GM19467 (cell line): Measurements from ENCODE around the gene ROMO1.

ENCODE experiments used
- ATAC-seq: cut with Tn5 transposase; IDR thresholded peaks from one replicate; pipeline ENCODE4 v1.9.1; 2021; ENCODE audit warnings: mild to moderate bottlenecking, moderate library complexity; ENCODE audit not compliant: unreplicated experiment

The ROMO1 gene

GRCh38 chr20:35699127-35699956, at the start of gene ROMO1, which contains the start of gene NFS1:
TSS of gene ROMO1 (plus strand) at chr20:35699405. CDS start at chr20:35699633, 228 bp downstream.
TSS of gene NFS1 (minus strand) at chr20:35699352. CDS start at chr20:35699288, 64 bp downstream.
- ATAC-seq, result peak; percentile 81

DNA sequence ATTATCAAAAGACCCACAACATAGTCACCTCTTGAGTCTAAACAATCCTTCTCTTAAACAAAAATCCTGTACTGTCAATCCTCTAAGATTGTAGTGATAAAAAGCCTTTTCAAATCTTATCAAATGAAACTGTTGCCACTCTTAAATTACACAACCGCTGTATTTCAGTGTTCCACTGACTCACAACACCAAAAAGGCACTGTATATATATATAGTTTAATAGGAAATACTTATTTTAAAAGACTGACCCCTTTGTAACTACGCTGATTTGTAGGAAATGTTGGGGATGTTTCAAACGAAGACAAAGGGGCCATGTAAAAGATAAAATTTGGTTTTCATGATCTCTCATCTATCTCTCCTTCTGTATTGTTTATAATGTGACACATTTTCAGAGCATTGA, 48.6 kb upstream of the ROMO1 start:
- ATAC-seq, result no peak

DNA sequence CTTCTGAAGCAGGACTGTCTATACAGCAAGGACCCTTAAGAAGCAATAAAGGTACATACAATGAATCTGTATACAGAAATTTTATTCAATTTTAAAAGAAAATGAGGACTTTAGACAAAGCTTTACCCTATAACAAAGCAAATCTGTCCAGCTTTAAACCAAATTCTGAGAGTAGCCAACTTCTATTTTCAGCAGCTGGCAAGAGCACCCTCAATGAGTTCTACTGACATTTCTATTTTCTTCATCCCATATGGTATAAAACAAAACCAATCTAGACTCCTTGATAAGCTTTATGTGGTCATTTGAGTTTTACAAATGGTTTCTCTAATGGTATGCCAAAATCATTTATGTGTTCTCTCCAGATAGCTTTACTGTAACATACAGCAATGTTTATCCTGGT, 47.2 kb upstream of the ROMO1 start:
- no peak for ATAC-seq

- ATAC-seq, result no peak
These were observed 46.4 kb upstream of the ROMO1 start for GRCh38 chr20:35652641-35653429.

GRCh38 chr20:35653430-35653734, 45.8 kb upstream of the ROMO1 start:
- ATAC-seq, result no peak

DNA sequence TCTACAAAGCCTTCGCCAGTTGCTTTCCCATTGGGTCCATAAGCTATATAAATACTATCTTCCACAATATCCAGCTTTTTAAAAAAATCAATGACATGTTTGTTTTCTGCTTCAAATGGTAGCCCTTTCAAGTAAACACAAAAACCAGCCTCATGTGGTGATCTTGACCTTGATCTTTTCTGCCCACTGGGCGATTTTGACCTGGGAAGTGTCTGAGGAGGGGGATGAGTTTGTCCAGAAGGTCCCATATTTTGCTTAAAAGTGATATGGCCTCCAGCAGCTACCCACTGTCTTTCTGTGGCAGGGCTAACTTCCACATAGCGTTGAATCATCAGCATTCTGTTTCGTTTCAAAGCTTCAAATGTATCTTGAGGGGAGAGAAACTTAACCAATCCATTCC, 45.3 kb upstream of the ROMO1 start:
- no peak for ATAC-seq

- no peak for ATAC-seq
These were observed 44.8 kb upstream of the ROMO1 start for GRCh38 chr20:35654415-35654814.

DNA sequence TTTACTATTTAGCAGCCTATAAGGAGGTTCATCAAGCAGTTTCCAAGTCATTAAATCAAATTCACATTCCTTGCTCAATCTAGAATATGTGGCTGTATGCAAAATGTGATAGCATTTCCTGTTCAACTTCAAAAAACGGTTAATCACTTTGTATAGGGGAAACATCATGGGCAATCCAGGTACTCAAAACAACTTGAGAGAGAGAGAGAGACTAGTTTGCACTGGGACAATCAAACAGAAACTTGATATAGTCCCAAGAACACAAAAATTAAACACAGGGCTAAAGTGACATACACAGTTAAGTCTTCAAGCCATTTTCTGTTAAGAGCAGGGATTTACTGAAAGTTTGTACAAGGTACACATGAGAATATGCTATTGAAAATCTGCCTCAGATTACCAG, 41.9 kb upstream of the ROMO1 start:
- no peak for ATAC-seq

GRCh38 chr20:35660122-35660937, 38.9 kb upstream of the ROMO1 start:
- no peak for ATAC-seq

DNA sequence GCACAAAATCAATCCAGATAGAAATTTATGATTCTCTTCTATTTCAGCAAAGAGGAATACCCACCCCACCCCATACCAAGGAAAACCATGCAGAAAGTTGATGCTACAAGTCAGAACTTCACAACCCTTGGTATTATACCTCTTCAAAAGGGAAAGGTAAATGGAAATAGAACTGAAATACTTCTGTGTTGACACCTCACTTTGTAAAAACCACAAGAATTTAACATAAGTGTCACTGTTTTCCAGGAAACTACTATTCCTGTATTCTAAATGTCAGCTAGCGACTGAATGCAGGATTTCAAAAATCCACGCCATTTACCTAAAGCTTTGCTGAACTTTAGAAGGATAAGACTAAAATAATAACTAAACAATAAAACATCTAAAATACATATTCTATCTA, 38.2 kb upstream of the ROMO1 start:
- no peak for ATAC-seq

GRCh38 chr20:35661908-35662307, 37.3 kb upstream of the ROMO1 start:
- ATAC-seq, result no peak

DNA sequence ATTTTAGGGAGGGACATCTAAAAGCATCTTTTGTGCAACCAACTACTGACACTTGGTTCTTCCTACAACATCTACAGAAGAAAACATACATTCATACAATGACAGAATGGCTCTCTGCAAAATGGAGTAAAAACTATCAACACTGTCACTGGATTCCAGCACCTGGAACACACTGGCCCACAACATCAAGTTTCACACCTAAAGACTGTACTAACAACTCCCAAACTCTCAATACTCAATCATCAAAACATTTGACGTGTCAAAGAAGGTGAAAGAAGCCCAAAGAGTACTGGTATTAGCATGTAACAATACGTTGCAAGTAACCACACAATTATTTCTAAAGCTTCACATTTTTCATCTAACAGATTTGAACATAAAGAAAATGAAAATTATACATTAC, 36.7 kb upstream of the ROMO1 start:
- ATAC-seq, result no peak

DNA sequence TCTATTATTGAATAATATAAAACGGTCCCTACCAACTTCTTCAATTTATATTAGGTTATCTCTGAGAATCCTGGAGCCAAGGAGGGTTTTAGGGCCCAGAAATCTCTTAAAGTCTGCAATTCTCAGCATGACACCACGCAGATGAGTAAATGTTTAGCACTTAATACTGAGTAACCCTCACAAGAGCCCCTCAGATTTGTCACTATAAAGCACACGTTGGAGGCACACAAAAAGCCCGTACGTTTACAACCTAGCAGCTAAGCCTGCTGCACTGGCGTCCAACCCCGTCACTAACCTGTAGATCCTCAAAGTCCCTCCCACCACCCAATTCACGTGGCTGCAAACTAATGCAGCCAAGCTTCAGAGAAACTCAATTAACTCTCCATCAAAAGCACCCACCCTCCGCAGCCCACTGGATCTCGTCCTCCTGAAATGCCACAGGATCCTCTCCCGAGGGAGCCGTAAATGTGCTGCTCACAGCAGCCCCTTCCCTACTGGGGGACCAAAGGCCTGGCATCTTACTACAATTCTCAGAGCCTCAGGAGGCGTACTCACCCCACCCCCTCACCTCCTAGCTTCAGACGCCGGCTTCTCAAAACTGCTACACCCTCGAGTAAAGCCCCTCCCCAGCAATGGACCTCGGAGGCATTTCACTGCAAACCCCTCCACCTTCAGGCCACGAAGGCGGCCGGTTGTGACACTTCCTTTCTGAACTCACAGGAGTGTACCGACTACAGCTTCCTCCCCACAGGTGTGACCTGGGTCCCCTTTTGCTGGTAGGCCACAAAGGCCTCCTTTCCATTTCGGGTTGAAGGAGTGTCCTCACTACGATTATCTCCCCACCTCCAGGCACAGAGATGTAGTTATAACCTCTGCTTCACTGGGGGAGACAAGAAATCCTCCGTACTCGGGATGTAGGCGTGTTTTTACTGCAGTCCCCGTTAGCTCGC, 35.4 kb upstream of the ROMO1 start:
- ATAC-seq, result peak; percentile 46

DNA sequence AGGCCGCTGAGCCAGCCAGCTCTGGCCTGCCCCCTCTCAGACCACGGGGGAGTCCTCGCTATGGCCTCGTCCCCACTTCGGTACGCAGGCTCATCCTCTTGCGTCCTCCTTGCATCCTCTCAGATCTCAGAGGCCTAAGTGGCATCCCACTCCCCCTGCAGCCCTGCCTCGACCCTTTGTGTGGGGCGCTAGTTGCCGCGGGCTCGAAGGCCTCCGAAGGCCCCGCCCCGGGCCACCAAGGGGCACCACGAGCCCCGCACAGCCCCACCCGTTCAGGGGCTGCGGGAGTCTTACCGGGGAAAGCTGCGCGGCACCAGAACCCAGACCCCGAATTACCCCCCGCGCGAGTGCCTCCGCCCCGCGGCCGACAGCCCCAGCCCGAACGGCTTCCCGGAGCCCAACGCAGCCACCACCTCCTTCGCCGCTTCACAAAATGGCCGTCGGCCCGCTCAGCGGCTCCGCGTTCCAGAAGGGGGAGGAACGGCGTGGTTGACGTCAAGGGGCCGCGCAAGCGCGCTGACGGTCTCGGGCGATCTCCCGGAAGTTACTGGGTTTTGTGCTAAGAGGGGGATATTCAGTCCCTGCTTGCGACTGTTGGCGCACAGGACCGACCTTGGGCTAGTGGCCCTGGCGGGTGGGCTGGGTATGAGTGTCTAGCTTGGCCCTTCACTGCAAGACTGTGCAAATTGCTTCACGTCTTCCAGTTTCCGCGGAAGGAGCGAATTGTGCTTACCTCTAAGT, 34.6 kb upstream of the ROMO1 start, which contains the start of the genes CPNE1 and RBM12:
TSS of gene CPNE1 (minus strand) at position 435 of the 741 bp plus-strand sequence. CDS start 31,977 bp downstream, outside the sequence.
TSS of gene RBM12 (minus strand) at position 435 of the 741 bp plus-strand sequence. CDS start 9,578 bp downstream, outside the sequence.
- peak; percentile 62 for ATAC-seq

DNA sequence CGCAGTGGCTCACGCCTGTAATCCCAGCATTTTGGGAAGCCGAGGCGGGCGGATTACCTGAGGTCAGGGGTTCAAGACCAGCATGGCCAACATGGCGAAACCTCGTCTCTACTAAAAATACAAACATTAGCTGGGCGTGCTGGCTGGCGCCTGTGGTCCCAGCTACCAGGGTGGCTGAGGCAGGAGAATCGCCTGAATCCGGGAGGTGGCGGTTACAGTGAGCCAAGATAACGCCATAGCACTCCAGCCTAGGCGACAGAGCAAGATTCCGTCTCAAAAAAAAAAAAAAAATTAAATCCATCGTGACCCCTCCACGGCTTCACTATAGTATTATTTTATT, 33.3 kb upstream of the ROMO1 start:
- no peak for ATAC-seq

DNA sequence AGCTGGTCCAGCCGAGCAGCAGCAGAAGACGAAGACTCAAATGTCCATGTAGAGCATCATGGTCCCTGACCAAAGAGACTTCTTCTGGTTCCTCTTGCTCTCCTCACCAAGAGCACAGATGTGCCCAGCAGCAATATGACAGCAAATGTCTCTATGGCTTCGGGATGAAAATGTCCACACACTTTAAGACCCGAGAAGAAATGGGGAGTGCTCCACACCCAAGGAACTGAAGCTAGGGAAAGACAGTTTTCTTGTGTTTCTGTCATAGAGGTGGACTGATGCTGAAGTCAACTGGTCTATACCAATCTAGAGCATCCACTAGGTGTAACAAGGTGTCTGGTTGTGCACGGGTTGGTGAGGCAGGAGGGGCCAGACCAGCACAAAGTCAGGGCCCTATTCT, 30.0 kb upstream of the ROMO1 start:
- ATAC-seq, result no peak

DNA sequence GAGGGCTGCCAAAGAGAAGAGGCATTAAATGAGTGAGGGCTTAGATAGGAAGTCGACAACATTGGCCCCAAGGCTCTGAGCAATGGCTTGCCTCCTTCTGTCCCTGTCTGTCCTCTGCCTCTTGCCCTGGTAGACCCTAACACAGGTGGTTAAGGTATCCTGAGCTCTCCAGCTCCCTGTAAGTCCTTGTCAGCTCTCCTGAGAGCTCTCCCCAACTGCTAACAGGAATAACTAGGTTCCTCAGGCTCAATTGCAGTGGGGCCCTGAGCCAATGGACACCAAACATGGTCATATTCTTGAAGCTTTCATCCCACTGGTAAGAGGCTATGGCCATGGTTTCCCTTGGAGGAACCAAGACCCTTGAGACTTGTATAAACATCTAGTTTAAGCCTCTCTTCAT, 29.5 kb upstream of the ROMO1 start:
- ATAC-seq, result no peak

DNA sequence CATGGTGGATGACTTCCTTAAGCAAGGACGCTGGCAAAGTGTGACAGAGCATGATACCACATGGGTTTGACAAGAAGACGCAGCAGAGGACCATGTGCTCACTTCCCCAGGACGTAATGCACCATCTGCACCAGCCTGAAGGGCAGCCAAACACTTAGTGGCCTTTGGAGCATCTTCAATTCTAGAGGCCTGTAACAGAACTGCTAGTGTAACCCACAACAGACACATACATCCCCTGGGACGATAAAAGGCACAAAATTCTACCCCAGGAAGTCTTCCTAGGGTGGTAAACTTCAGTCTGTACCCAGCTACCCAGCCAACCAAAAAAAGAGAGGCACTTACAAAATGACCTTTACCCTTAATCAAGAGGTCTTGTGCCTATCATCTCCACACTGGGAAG, 25.3 kb upstream of the ROMO1 start:
- ATAC-seq, result no peak

DNA sequence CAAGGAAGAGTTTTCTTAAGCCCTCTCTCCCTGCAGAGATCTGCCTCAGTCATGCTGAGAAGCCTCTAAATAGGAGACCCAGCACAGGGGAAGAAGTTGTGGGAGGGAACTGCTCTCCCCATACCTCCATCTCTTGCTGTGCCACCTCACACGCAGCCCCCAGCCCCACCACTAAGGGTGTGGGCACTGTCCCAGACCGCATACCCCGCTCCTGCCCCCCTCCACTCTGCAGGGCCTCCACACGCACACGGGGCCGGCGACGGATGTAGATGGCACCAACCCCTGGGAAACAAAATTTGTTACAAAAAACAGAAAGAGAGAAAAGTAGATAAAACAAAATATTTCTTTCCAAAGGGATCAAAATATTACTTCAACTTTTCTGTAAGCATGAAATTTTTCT, 24.3 kb upstream of the ROMO1 start:
- no peak for ATAC-seq
